ENCODE measurements around the gene CFAP74.

DNA sequence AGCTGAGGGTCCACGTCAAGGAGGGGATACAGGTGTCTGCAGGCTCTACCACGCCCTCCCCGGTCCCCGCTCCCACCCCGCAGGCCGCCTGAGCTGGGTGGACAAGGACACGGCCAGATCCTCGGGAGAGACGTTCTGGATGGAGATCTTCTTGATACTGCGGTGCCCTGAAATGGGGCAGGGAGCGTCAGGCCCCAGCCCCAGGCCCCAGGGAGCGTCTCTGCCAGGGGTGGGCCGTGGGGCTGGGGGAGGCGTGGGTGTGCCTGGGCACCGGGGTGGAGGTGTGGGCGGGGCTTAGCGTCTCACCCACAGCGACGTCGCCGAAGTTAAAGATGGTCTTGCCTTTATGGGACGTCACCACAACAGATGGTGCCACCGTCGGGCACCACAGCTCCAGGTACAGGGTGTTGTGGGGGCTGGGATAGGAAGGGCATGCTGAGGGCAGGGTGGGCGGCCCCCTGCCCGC is 77.2 kb downstream of the CFAP74 start:
- TF ChIP-seq, protein P1, sequence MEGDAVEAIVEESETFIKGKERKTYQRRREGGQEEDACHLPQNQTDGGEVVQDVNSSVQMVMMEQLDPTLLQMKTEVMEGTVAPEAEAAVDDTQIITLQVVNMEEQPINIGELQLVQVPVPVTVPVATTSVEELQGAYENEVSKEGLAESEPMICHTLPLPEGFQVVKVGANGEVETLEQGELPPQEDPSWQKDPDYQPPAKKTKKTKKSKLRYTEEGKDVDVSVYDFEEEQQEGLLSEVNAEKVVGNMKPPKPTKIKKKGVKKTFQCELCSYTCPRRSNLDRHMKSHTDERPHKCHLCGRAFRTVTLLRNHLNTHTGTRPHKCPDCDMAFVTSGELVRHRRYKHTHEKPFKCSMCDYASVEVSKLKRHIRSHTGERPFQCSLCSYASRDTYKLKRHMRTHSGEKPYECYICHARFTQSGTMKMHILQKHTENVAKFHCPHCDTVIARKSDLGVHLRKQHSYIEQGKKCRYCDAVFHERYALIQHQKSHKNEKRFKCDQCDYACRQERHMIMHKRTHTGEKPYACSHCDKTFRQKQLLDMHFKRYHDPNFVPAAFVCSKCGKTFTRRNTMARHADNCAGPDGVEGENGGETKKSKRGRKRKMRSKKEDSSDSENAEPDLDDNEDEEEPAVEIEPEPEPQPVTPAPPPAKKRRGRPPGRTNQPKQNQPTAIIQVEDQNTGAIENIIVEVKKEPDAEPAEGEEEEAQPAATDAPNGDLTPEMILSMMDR (optimal IDR thresholded peaks at IDR 0.05 in 1 of 3, IDR thresholded peaks at IDR 0.05 in 1 of 3, conservative IDR thresholded peaks at IDR 0.05 in 1 of 3; ENCODE audit: extremely low read depth in 1 of 3, insufficient read depth in 2 of 3, low read length in 3 of 3), result no peak
- TF ChIP-seq EZH2 (IDR thresholded peaks at IDR 0.05; ENCODE audit: low read length), result no peak
